Panc1 (cell line): ENCODE results near the gene ATP5F1E.

Source experiments
- REST ChIP-seq, 2 experiments: IDR thresholded peaks; 2 replicates each; pipeline ENCODE4 v1.6.1; 2011 to 2012; ENCODE audit warnings: low read depth in 2 of 2, control low read depth in 1 of 2, low read length in 1 of 2, mild to moderate bottlenecking in 1 of 2, moderate library complexity in 1 of 2; ENCODE audit not compliant: insufficient read depth in 1 of 2
- TF ChIP-seq, protein P1 (sequence below): fragments of 450-650 bp; IDR thresholded peaks from 2 replicates; pipeline ENCODE4 v1.5.1; 2017; ENCODE audit warnings: mild to moderate bottlenecking

- TF ChIP-seq, protein P1, sequence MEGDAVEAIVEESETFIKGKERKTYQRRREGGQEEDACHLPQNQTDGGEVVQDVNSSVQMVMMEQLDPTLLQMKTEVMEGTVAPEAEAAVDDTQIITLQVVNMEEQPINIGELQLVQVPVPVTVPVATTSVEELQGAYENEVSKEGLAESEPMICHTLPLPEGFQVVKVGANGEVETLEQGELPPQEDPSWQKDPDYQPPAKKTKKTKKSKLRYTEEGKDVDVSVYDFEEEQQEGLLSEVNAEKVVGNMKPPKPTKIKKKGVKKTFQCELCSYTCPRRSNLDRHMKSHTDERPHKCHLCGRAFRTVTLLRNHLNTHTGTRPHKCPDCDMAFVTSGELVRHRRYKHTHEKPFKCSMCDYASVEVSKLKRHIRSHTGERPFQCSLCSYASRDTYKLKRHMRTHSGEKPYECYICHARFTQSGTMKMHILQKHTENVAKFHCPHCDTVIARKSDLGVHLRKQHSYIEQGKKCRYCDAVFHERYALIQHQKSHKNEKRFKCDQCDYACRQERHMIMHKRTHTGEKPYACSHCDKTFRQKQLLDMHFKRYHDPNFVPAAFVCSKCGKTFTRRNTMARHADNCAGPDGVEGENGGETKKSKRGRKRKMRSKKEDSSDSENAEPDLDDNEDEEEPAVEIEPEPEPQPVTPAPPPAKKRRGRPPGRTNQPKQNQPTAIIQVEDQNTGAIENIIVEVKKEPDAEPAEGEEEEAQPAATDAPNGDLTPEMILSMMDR = no peak
- TF ChIP-seq REST (IDR thresholded peaks at IDR 0.05; ENCODE audit: insufficient read depth in 1 of 2, low read depth in 2 of 2, low read length in 1 of 2) = no peak
These were observed 3.2 kb upstream of the ATP5F1E start for GRCh38 chr20:59035381-59035780.
